Activated naive CD4-positive, alpha-beta T cell treated with Interleukin-2 at 50 U/mL for 16 hours (primary cell): ENCODE data around the gene MACROD1.

Experiments
- DNase-seq: peaks from one replicate; pipeline ENCODE4 v3.0.0-alpha.2; 2020

The MACROD1 gene

GRCh38 chr11:64128255-64129006, 37.5 kb downstream of the MACROD1 start:
- no peak for DNase-seq

GRCh38 chr11:64127267-64128072, 38.4 kb downstream of the MACROD1 start:
- DNase-seq, result no peak

- DNase-seq, result no peak
These were observed 39.1 kb downstream of the MACROD1 start for GRCh38 chr11:64126796-64127195.

GRCh38 chr11:64126371-64126770, 39.5 kb downstream of the MACROD1 start:
- no peak for DNase-seq

GRCh38 chr11:64125676-64126075, 40.2 kb downstream of the MACROD1 start:
- DNase-seq, result no peak

GRCh38 chr11:64124147-64124546, 41.8 kb downstream of the MACROD1 start:
- no peak for DNase-seq

DNA sequence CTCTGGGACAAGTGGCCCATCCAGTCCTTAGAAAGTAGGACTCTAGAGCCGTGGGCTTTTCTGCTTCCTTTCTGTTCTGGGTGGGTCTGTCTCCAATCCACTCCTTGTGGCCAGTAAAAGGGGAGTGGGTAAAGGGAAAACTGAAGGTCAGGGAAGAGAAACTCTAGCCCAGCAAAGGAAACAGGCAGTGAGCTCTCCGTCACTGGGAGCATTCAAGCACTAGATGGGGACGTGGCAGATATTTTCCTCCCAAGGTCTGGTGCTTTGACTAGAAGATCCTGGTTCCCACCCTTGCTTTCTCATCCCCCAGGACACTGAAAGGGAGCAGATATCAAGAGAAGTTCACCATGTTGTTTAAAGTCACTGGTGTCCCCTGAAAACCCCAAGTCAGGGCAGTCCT, 42.2 kb downstream of the MACROD1 start:
- no peak for DNase-seq

DNA sequence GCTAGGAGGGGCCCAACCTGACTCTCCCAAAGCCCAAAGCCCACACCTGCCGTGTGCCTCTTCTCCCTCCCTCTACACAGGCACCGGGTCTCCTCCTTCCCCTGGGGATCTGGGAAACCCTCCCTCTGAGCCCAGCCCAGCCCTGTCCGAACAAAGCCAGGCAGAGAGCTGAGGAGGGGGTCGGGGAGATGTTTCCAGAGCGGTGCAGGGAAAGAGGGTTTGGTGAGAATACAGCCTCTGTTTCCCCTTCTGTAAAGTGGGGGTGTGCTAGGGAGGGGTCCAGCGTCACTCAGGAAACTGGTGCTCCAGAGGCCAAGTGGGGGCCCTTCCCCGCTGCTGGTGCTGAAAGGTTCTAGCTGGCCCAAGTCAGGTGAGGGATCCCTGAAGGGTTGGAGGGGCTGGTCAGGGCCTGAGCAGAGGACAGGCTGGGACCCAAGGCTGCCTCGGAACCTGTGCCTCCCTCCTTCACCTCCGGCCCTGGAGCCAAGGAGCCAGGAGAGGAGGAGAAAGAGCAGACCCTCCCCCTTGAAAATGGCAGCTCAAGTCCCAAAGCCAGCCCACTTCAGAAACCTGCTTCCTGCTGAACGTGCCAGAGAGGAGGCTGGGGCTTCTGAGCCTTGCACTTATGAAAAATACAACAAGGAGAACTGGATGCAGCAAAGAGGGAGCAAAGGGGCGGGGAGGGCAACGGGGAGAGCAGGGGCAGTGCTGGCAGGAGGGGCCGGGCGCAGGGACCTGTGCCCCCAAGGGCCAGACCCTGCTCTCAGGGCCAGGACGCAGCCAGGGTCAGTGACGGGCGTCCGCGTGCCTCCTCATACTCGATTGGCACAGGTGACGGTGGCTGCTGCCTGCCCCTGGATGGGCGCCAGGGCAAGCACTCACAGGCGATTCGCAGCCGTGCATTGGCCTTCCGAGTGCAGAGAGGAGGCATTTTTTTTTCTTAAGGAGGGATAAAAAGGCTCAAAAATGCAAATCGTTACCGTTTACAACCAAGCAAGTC, 43.2 kb downstream of the MACROD1 start:
- DNase-seq, result no peak

DNA sequence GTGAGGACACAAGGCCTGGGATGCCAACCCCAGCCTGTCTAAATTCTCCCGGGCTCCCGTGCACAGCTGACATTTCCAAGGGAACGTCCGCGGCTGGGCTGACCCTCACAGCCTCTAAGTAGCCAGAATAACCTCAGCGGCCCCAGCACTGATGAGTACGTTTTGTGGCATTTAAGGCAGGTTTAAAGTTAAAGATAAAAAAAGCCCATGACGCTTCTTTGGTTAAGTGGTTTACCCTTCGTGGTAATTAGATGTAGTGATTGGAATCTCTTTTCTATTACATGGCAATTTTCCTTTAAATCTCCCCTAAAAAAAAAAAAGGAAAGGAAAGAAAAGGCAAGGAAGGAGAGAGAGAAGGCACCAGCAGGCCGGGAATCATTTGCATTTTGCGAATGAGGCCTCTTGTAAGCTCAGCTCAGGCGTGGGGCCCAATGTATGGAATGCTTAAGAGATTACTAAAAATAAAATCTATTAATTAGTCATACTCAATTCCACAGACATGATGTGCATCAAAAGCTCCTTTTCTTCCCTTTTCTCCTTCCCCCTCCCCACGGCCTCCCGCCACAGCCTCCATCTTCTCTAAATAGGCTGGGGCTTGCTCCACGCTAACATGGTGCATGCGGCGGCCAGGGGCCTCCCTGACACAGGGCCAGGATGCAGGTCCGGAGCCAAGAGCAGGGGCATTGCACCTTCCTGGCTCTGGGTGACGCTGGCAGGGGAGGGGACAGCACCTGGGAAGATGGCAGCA, 44.1 kb downstream of the MACROD1 start:
- no peak for DNase-seq

GRCh38 chr11:64120951-64121569, 44.9 kb downstream of the MACROD1 start:
- DNase-seq, result no peak

GRCh38 chr11:64119700-64120099, 46.2 kb downstream of the MACROD1 start:
- DNase-seq, result no peak

DNA sequence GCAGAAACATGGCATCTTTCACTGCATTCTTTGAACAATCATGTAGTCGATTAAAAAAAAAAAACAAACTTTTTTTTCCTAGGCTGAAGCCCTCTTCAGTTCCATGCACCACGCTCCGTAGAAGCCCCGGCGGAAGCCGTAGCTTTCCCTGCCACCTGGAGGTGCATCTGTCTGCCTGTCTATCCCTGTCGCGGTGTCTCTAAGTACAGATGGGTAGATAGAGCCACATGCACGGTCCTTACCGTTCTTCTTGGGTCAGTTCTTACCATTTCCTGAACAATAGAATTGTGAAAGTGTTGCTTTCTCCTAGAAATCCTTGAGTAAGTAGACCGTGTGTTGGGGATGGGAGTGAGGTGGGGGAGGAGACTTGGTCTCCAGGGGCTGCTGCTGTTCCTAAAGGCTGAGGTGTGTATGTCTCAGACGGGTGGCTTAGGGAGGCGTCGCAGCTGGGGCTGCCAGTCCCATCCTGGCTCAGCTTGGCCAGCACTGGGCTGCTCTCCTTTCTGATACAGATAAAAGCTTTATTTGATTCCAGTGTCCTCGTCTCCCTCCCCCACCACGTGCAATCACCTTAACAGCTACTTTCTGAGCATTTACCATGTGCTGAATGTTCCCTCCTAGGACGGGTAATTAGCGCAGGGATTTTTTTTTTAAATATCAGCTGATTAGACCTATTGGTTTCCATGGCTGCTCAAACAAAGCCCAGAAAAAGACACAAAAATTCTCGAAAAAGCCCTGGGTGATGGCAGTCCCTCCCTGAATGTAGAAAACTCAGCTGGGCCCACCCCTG, 46.8 kb downstream of the MACROD1 start:
- DNase-seq, result no peak

DNA sequence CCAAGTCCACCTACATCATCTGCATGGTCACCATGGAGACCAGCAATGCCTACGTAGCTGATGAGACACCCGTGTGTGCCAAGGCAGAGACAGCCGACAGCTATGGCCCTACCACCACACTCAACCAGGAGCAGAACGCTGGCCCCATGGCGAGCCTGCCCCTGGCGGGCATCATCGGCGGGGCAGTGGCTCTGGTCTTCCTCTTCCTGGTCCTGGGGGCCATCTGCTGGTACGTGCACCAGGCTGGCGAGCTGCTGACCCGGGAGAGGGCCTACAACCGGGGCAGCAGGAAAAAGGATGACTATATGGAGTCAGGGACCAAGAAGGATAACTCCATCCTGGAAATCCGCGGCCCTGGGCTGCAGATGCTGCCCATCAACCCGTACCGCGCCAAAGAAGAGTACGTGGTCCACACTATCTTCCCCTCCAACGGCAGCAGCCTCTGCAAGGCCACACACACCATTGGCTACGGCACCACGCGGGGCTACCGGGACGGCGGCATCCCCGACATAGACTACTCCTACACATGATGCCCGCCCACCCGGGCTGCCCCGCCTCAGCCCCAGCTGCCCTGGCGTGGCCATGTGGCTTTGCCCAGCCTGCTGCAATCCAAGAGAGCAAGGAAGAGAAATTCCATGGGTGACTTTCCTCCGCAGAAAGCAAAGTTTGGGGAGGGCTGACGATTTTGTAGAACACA, 48.0 kb downstream of the MACROD1 start:
- DNase-seq, result no peak

DNA sequence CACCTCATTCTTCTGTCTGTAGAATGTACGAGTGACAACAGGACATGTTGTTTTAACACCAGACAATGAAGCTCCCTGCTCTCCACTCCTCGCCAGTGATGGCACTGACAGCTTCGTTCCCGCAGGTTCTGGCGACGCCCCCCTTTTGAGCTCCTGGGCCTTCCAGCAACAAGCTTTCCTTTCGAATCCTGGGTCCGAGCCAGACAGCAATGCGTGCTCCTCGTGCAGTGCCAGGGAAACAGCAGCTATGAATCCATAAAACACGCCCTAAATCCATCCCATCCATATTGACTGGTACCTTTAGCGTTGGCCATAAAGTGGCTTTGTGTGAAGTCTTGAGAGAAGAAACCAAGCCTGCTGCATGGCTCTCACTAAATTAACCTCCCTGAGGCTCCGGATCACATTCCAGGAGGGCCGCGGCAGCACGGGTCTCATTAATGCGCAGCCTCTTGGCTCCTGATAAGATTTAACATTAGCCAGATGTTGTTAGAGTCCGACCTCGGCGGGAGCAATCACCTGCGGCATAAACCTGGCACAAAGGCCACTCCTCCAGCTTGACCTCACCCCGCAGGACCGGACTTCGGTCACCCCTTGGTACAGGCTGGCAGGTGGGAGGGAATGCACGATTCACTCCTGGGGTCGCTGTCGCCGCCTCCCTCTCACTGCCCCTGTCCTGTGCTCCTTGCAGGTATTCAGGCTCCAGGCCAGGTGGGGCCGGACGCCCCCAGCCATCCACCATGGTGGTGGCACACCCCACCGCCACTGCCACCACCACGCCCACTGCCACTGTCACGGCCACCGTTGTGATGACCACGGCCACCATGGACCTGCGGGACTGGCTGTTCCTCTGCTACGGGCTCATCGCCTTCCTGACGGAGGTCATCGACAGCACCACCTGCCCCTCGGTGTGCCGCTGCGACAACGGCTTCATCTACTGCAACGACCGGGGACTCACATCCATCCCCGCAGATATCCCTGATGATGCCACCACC, 50.1 kb downstream of the MACROD1 start:
- DNase-seq, result no peak

GRCh38 chr11:64114231-64114630, 51.7 kb downstream of the MACROD1 start:
- DNase-seq, result no peak

- no peak for DNase-seq
These were observed 52.5 kb downstream of the MACROD1 start for GRCh38 chr11:64113462-64113780.

- no peak for DNase-seq
These were observed 53.0 kb downstream of the MACROD1 start for GRCh38 chr11:64112771-64113461.
